GM21723 (cell line): Measurements from ENCODE around the gene ANKRD30A.
"Not testable (repeated sequence)": the region's sequence is repeated elsewhere in the genome, so short reads cannot be mapped to it uniquely, and the experiment has no call there.

Experiments
- ATAC-seq: cut with Tn5 transposase; IDR thresholded peaks from one replicate; pipeline ENCODE4 v1.9.1; 2021; ENCODE audit warnings: mild to moderate bottlenecking, moderate library complexity; ENCODE audit not compliant: unreplicated experiment

The ANKRD30A gene

DNA sequence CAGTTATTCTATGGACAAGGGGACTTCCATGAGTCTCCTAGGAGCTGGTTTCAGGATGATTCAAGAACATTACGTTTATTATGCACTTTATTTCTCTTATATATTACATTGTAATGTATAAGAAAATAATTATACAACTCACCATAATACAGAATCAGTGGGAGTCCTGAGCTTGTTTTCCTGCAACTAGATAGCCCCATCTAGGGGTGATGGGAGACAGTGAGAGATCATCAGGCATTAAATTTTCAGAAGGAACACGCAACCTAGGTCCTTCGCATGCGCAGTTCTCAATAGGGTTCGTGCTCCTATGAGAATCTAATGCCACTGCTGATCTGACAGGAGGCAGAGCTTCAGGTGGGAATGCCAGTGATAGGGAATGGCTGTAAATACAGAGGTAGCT lies 137.9 kb downstream of the ANKRD30A start:
- ATAC-seq, result no peak

DNA sequence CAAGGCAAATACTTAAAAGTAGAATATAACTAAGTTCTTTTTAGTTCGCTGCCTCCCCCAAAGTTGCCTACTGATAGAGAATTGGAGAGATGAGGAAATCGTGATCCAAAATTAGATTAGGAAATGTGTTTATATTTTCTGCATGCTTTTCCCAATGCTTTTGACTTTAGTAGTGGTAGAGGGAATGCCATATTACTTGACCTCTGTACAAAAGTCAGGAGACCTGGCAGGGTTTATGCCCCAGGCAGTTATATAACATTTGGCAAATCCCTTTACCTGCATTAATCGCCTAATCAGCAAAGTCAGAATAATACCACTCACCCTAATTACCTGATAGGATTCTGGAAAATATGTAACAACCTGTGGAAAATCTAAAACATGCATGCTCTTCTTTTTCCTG lies 142.9 kb downstream of the ANKRD30A start:
- no peak for ATAC-seq

DNA sequence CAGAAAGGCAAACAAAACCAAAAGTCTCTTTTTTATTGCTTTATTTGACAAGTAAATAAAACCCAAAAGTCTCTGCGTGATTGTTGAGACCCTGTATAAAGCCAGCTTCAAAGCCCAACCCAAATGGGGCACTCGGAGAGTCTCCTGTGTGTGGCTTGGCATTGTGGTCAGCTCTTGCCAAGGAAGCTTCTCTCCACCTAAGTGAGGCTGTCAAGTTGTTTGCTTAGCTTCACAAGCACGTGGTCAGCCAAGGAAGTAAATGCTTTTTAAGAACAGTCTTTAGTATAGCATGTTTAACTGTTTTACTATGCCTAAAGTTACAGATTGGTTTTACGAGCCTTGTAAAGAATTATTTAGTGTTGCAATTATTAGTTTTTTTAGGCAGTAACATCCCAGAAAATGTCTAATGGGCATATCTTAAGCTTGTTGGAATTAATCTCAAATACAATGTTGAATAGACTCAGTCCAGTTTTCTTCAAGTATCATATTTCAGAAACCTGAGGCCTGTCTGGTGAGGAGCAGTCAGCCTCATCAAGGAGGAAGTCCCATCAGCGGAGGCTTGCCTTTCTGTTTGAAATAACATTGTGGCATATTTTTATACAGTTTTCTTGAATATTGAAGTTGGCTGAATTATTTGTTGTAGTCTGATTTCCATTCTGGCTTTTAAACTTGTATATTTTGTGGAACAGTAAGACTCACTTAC lies 144.3 kb downstream of the ANKRD30A start:
- no peak for ATAC-seq

DNA sequence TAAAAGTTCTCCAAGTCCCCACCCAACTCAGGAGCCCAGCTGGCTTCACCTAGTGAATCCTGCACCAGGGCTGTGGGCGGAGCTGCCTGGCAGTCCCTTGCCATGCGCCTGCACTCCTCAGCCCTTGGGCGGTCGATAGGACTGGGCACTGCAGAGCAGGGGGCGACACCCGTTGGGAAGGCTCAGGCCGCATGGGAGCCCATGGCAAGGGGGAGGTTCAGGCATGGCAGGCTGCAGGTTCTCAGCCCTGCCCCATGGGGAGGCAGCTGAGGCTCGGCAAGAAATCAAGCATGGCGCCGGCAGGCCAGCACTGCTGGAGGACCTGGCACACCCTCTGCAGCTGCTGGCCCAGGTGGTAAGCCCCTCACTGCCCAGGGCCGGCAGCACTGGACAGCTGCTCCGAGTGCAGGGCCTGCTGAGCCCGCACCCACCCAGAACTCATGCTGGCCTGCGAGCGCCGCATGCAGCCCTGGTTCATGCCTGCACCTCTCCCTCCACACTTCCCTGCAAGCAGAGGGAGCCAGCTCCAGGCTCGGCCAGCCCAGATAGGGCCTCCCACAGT lies 149.9 kb downstream of the ANKRD30A start:
- no peak for ATAC-seq

DNA sequence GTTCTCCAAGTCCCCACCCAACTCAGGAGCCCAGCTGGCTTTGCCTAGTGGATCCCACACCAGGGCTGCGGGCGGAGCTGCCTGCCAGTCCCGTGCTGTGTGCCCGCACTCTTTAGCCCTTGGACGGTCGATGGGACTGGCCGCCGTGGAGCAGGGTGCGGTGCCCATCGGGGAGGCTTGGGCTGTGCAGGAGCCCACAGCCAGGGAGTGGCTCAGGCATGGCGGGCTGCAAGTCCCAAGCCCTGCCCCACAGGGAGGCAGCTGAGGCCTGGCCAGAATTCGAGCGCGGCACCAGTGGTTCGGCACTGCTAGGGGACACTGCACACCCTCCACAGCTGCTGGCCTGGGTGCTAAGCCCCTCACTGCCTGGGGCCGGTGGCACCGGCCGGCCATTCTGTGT lies 159.7 kb downstream of the ANKRD30A start:
- no peak for ATAC-seq

DNA sequence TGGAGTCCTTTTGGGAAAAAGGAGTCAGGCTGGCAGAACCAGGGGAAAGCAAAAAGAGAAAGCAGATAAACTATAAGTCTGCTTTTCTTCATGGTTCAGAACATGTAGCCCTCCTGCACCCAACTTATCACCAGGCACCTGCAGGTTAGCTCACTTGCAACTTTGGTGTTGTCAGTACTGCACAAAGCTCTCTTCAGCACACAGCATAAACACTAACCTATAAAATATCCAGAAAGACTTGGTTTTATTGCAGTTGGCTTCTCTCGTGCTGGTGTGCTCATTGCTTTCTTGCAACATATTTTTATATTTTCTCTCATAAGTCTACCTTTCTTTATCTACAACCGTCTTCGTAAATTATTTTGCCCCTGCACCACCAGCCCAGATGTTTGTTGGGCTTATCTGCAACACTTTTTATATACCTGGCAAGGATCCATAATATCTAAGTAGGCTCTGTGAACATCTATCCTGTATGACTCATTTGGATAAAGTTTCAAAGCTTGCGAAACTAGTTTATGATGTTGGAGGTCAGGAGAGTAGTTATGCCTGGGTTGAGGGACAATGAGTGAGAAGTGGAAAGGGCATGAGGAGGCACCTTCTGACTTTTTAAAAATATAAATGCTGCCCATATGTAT lies 164.6 kb downstream of the ANKRD30A start:
- no peak for ATAC-seq

DNA sequence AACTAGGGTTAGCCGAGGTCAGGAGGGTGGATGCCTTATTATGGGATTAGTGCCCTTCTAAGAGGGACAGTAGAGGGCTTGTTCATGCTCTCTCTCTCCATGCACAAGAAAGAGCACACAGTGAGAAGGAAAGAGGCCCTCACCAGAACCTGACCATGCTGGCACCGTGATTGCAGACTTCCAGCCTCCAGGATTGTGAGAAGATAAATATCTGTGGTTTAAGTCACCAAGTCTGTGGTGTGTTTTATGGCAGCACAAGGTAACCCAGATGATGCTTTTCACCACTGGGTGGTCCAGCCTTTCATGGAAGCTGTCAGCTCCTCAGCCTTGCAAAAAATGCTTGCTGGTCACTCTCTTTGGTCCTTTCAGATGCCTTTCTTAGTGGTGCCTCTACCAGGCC lies 175.9 kb downstream of the ANKRD30A start:
- ATAC-seq, result no peak

DNA sequence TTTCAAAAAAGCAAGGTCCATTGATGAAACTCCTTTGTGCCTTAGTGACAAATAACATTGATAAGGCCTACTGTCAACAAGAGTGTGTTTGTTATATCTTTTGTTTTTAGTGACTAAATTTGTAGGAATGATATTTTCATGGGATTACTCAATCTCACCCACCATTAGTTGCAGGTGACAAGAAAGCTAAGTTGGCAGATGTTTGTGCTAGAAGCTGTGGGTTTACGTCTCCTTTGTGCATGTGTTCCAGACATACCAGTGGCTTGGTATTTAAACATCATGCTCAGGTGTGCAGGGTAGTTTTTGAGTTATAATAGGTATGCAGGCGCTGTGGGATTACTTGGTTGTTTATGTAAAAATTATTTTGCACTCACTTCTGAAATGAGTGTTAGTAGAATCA lies 178.6 kb downstream of the ANKRD30A start:
- no peak for ATAC-seq

DNA sequence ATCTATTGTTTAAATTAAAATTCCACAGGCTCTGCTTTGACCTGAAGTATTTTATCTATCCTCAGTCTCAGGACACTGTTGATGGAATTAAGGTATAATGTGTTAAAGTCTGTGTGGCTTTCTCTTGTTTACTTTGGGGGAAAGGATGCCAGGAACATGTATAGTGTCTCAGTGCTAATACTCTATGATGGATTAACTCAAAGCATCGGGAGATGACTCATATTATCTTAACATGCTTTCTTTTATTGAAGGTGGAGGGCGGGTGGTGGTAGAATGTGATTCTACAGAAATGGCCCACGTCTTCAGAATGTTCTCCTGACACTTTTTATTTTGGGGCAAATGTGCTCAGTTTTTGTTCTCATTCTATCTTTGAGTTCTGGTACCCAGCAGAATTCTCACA lies 189.0 kb downstream of the ANKRD30A start:
- ATAC-seq, result no peak

DNA sequence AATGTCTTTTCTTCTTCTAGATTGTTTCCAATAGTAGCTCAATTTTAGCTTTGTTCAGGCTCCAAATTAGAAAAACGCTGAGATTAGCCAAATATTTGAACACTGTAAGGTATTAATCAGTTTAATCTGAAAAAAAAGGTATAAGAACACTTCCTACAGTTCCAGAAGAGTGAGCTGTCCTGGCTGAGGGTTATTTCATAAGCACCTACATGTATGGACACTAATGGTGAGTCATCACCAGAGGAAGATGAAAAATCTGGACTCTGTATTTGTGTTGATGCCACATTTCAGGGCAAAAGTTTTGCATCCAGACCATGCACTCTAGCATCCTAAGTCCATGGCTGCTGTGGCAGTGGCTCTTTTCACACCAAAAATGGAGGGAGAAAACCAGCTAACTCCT lies 189.5 kb downstream of the ANKRD30A start:
- ATAC-seq, result no peak

DNA sequence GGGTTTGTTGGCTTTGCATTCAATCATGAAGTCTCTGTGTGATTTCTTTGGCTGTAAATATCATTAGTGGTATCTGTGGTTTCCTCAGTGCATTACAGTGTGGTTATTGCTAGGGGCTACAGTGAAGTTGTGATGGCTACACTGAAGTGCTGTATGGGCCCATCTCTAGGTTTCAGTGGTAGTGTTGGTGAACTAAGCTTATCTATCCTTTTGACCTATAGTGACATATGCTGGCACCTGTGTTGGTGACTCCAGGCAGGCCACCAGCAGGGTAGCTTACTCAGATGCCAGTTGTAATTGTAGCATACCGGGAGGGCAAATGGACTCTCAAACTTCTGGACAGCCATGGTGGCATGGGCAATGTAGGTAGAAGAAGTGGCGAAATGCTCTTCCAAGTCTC lies 219.0 kb downstream of the ANKRD30A start:
- ATAC-seq, result no peak

DNA sequence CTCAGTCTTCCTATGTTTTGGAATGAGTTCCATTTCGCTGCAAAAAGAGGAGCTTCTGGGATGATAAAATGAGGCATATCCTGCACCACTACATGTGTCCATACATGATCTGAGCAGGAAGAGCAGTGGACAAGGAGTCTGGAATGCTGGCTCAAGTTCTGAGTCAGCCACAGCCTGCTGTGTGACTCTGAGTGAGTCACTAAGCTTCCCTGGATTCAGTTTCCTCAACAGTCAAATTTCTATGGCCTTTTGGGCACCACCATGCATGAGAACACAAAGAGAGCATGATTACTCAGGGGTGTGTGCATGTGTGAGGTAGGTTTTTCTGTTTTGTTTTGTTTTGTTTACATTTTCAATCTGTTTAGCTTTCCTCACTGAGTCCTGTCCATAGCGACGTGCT lies 254.6 kb downstream of the ANKRD30A start:
- no peak for ATAC-seq

DNA sequence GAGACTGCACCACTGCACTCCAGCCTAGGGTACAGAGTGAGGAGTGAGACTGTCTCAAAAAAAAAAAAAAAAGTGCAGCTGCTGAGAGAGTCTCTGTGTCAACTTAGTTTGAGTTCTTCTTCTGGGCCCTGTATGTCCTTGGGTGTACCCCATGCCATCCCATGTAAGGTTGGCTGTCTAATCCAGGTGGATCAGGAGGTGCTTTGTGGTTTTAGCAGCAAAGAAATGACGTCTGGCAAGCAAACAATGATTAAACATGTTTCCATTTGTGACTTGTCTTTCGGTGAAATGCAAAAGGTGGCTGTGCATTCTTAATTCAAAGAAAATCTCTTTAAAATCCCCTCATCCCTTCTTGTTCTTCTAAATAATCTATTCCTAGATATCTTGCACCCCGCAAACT lies 255.9 kb downstream of the ANKRD30A start:
- no peak for ATAC-seq

DNA sequence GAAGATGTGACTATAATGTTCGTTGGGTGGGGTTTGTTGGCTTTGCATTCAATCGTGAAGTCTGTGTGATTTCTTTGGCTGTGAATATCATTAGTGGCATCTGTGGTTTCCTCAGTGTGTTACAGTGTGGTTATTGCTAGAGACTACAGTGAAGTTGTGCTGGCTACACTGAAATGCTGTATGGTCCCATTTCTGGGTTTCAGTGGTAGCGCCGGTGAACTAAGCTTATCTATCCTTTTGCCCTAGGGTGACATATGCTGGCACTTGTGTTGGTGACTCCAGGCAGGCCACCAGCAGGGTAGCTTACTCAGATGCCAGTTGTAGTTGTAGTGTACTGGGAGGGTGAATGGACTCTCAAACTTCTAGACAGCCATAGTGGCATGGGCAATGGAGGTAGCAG lies 259.5 kb downstream of the ANKRD30A start:
- ATAC-seq, result no peak

DNA sequence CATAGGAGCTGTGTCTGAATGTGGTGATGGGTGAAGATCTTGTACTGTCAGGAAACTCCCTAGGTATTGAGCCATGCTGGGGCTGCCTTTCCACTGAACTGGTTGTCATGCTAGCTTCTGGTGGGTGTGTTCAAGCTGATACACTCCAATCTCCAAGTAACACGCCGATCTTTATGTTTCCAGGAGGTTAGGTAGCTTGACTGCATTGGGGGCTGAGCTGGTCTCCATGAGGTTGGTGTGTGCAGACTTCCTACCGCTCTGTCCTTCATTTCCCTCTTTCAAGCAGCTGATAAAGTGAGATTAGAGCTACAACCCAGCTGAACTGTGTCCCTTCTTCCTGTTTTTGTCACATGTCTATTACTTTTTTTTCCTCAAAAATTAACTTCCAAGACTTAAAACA lies 265.5 kb downstream of the ANKRD30A start:
- ATAC-seq, result no peak

DNA sequence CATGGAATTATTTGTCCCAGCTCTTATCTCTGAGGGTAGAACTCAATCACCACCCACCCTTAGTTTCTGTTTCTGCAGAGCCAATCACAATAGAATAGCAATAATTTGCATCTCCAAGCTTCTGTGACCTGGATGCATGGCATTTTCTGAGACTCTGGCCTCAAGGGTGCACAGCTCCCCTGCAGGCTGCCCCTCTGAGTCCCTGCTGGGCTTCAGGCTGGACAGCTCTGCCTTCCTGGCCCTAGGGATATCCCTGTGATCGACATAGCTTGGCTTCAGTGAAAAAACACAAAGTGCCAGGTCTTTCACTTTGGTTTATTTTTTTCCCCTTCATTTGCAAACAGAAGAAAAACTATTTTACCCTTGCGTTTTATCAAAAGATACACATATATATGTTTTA lies 275.4 kb downstream of the ANKRD30A start:
- not testable (repeated sequence) for ATAC-seq

DNA sequence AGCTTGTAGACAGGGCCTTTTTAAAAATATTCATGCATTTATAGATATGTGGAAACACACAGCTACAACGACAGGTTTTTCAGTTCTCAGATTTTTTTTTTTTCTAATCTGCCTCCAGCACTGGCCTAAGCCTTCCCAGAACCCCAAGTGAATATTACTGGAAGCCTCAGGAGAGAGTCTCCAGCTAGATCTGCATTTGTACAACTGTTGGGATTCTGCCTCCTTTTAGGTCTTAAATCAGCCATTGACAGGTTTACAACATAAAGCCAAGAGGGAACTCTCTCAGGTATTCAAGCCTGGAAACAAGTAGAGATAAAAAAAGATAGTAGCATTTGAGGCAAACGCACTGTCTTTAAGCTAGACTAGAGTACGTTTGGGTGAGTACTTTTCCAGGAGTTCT lies 275.8 kb downstream of the ANKRD30A start:
- ATAC-seq, result no peak

DNA sequence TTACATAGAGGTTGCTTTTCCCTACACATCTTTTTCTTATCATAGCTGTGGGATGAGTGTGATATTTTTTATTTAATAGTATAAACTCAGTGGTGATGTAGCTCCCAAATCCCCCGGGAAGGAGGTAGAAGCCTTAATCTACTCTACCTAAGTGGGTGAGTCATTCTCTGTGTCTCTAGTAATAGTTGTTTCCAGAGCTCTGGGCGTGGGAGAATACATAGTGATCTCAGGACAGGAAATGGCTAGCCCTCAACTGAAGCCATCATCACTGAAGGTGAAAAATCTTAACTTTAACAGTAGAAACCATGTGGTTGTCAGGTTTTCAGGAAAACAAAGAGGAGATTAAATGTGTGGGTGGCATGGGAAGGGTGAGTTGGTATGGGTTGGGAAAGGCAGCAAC lies 278.4 kb downstream of the ANKRD30A start:
- no peak for ATAC-seq
